NCI-H1694 treated with DMSO at 0.1 percent for 48 hours (cell line): Measurements from ENCODE around the gene SBF2.
A peak's percentile ranks its signal among the peaks of the same experiment; 100 is the strongest.

Experiments
- DNase-seq: peaks from one replicate; lab custom pipeline; 2025; lab: John Stamatoyannopoulos, UW

The SBF2 gene

DNA sequence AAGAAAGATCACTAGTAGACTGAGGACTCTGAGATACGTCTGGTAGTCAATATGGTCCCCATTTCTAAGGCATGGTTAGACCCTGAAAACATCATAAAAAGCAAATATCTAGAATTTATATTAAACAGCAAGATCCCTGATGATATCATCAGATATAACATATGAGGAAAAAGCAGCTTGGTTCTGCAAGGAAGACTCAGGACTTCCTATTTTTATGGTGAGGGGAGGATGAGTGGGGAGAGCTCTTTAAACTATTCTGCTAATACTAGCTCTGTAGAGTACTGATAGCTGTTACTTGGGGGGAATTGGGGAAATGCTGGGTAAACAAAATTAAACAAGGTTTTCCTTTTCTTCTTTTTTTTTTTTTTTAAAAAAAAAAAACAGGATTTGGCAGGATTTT lies 394.3 kb downstream of the SBF2 start:
- no peak for DNase-seq

- DNase-seq = no peak
Observed at GRCh38 chr11:9896902-9897301, 397.1 kb downstream of the SBF2 start.

GRCh38 chr11:9895006-9895405 lies 399.0 kb downstream of the SBF2 start:
- no peak for DNase-seq

DNA sequence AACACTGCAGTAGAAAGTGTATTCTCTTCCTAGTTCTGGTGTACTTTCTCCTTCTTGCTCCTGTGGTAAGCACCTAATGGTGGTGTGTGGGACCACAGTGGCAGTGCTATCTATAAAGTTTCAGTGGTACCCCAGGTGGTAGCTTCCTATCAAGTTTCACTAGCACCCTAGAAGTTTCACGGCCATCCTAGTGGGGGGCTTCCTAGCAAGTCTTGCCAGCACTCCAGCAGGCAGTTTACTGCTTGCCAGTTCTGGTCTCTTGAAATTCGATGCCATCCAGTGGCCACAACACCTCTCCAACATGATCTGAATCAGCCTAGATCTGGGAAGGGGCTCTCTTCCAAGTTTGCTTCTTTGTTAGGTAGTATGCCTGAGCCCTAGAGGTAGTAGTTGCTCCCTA lies 400.5 kb downstream of the SBF2 start:
- DNase-seq = no peak

DNA sequence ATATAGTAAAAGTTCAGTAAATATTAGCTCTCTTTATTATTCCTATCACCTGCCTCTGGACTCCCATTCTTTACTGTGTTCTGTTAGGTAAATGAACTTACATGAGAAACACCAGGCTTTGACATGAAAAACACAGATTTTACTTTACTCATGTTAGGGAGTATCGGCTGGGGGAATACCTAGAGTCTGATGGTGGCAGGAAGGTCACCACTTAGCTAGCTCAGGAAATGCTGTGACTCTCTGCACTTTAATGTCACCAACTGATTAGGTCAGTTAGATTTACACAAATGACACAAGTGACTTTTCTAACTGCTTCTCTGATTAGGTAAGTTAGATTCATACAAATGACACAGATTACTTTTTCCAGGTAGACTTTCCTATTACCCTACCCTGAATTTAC lies 405.1 kb downstream of the SBF2 start:
- no peak for DNase-seq

DNA sequence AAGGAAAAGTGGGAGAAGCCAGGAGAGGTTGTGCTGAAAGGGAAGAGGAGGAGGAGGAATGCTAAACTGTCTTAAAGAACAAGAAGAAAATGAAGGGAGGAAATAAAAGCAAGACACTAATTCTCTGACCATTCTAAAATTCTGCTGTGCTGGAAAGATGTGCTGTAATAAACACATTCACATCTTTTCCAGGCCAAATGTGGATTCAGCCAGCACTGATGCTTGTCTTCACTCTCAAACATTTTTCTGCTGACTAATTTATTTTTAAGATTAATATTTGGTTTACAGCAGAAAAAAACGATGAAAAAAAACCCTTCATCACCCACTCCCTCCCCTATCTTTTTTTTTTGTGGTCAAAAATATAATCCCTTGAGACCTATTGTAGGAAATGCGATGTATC lies 406.5 kb downstream of the SBF2 start:
- DNase-seq = no peak

- DNase-seq = no peak
Observed at GRCh38 chr11:9886595-9886994, 407.4 kb downstream of the SBF2 start.

DNA sequence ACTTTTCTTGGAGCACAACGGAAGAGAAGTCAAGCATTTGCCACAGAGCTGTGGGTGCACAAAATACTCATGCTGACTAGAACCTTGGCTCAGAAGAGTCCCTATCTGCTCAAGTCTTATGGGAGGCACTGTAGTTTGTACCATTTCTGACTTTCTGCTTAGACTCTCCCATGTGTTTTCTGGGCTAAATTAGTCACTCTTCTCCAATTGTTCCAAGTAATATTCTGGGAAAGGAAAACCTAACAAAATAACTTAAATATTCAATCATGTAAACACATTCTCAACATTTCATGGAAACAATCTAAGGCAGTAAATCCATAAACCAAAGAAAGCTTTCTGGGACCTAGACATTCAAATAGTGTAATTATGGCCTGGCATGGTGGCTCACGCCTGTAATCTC lies 409.4 kb downstream of the SBF2 start:
- no peak for DNase-seq

GRCh38 chr11:9880657-9881056 lies 413.4 kb downstream of the SBF2 start:
- no peak for DNase-seq

DNA sequence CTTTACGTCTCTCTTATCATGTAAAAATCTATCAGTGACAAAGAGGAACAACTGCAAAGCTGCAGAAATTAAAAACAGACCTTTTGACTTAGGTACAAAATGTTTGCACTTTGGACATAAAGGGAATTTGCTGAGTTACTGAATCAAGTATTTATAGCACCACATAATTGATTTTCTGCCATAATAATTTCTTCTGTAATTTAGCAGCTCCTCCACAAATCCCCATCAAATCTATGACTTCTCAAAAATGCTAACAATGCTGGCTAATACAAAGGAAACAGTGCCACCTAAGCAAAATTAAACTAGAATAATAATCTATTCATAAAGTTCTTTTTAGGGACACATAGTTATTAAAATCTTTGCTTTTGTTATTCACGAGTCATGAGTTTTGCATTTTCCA lies 415.1 kb downstream of the SBF2 start:
- no peak for DNase-seq

DNA sequence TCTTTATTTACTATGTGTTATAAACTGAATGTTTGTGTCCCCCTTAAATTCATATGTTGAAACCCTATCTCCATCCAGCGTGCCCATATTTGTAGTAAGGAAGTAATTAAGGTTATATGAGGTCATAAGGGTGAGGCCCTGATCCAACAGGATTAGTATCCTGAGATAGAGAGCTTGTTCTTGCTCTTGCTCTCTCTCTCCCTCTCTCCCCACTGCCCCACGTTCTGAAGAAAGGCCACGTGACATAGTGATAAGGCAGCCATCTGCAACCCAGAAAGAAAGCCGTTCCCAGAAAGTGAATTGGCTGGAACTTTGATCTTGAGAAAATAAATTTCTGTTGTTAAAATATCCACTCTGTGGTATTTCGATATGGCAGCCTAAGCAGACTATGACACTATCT lies 417.7 kb downstream of the SBF2 start:
- no peak for DNase-seq

DNA sequence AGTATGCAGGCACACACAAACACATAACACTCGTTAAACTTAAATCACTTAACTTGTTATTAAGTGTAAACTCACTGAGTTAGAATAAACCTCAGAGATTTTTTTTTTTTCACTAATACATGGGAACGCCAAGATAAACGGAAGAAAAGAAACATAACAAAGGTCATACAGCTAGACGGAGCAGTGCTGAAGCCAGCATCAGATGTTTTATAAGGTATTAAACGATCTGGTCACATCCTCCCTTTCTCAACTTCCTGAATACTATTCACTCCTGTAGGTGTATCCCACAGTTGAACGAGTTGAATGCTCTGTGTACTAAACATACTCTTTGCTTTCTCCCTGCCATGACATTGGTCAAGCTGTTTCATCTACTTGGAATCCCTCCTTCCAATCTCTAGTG lies 418.2 kb downstream of the SBF2 start:
- DNase-seq = no peak

- no peak for DNase-seq
Observed at GRCh38 chr11:9875399-9875798, 418.6 kb downstream of the SBF2 start.

- DNase-seq = no peak
Observed at GRCh38 chr11:9874466-9874865, 419.6 kb downstream of the SBF2 start.

GRCh38 chr11:9868641-9869040 lies 425.4 kb downstream of the SBF2 start:
- DNase-seq = no peak

DNA sequence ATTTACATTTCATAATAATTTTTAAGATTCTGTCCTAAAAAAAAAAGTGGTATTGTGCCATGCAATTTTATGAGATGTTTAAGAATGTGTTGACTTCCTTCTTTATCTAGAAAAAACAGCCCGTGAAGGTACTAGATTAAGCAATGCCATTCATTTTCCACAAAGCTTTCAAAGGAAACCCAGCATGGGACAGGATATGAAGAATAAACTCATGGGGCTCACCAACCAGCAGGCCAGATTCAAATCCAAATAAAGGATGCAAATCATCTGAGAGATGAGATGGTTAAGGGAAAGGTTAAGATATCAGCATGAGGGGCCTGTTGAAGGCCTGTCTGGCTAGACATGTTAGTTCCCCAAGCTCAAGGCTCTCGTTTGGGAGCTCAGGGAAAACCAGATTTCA lies 431.0 kb downstream of the SBF2 start:
- no peak for DNase-seq

DNA sequence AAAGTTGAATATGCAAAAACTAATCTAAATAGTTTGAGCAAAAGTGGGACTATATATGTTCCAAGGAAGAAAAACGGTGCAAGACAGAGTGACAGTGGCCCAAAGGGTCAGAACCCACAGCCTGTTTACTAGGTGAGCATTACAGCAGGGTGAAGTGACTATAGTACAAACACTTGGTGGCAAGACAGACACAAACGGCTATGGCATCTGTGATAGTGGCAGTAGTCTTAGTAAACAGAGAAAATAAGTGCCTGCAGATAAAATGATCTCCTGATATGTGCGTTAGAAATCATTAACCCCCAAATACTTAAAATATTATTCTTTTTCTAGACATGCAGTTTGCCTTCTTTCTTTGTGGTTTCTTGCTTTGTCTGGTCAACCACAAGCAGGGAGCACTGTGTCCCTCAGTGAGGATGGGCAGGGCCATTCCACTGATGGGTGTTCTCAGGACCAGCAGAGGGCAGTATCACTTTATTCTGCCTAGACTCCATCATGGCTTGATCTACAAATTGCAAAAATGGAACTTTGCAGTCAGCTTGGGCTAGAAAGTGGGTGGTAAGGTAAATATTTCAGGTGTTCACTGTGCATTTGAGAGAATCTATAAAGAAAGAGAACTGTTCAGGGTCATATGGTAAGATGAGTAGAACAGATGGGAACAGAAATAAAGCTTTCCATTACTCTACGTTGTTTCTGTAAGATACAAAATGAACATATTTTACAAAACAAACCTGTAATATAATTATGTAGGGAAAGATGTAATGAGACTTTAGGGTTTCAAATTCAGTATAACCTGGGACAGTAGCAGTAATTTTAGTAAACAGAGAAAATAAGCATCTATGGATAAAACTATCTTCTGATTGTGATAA lies 431.9 kb downstream of the SBF2 start:
- peak; percentile 35 for DNase-seq

DNA sequence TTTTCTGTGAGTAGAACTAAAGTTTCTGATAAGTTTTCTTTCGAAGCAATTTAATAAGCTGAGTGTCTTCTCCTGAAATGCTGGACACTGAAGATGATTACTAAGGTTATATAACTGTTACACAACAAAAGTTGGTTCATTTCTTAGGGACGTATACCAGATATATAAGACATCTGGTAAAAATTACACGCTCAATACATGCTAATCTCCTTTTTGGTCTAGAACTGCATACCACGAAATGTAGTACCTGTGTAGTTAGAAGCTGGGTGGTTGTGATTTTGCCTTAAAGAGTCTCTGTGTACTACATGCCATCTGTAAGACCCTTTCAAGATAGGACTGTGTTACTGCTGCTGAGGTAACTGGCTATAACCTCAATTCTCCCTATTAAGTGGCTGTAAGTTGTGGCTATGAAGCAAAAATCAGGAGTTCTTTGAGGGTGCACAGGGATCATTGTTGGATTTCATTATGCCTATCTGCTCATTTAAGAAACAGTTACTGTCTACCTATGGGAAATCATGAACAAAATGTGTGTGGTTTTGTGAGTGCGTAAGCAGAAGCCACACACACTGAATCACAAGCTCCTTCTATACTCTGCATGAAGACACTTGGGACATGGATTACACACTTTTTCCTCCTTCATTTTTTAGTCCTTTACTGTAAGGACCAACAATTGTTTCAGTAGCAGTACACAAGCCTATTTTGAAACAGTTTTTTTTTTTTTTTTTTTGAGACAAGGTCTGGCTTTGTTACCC lies 434.3 kb downstream of the SBF2 start:
- no peak for DNase-seq

DNA sequence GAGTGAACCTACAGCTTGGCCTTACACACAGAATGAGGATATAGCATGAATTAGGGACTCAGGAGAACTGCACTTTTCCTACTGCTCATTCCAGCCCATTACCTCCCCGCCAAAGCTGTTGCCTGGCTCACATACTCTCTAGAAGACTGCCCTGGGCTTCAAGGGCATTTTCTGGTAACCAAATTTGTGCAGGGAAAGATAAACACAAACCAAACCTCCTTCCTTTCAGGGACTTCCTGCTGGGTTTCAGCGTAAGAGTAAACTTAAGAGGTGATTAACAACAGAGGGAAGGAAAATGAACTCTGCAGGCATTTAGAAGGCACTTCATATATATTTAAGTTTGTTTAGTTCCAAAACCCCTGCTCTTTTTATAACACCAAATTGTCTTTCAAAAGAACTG lies 435.2 kb downstream of the SBF2 start:
- no peak for DNase-seq

DNA sequence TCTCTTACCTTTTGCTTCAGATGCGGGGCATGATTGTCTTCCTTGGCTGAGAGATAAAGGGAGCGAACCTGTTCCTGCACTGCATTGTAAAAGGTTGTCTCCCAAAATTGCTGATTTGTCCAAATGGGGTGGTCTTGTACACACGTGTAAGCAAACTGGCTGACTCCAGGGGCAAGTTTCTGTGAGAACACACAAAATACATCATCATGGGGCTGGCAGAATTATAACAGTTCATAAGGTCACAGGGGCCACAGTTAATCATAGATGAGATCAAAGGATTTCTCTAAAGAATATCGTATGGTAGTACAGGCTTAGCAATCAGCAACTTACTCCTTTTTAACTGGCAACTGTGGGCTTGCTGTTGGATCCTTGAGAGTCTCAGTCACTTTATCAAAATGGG lies 435.8 kb downstream of the SBF2 start:
- DNase-seq = no peak

DNA sequence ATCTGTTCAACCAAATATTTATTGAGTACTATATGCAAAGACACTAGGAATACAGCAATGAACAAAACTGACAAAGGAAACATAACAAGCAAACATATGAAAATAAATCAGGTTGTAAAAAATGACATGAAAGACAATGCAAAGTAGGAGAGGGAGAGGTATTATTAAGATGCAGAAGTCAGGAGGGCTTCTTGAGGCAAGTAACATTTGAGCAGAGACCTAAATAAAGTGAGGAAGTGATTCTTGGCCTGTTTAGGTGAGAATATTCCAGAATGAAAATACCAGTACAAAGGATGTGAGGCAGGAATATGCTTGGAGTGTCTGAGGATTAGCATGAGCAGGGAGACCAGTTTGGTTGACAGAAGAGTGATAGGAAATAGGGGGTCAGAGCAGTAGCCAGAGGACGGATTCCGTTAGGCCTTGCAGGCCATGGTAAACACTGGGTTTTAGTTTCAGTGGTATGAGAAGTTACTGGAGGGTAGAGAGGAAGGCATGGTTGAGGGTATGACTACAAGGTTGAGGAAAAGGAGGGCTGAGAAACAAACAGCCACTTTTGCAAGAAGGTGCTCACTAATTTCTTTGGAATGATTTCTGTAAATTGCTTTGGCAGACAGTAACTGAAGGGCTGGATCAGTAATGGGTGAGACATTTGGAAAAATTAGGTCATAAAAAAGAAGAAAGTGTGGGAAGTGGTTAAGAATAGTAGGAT lies 438.3 kb downstream of the SBF2 start:
- DNase-seq = no peak

DNA sequence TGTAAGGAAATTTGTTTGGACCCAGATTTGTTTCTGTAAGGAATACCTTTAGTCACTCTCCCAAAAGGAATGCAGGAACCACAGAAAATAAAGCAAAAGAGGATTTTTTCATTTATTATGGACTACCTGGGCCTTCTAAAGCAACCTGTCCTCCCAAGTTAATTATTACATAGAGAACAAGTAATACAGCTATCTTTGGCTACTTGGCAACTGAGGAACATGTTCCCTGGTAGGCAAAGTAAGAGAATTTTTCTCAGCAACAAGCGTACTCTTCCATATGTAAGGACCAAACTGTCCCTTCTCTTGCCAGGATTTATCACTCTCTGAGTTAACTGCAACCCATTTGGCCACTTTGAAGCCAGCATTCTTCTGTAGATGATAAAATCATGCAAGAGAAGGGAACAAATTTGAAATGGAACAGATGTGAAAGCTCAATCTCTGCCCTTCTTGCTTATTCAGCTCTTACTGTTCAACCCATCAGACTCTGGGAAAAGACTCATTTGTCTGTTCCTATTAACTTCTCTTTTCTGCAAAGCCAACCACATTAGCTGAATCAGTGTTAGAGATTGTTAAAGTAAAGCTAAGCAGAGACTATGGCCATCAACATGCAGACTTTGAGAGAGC lies 440.0 kb downstream of the SBF2 start:
- DNase-seq = no peak
